H9 (cell line): ENCODE measurements around the gene PLK2. TPM values are rescaled to one million over a fixed set of nuclear protein-coding genes. Genes with fewer than 3 reads are reported as not detected.

Experiments
- DNase-seq: peaks from one replicate; pipeline ENCODE4 v3.0.0-alpha.2; 2017
- H2AFZ ChIP-seq: one replicate; pipeline ENCODE4 v1.6.1; 2013; ENCODE audit warnings: mild to moderate bottlenecking, low read length, control low read depth, moderate library complexity
- H2AK5ac ChIP-seq: 2 replicates; pipeline ENCODE4 v1.6.1; 2013; ENCODE audit warnings: low read length, control low read depth, mixed read lengths; ENCODE audit not compliant: insufficient read length
- H2BK120ac ChIP-seq: one replicate; pipeline ENCODE4 v1.6.1; 2013; ENCODE audit warnings: low read depth, mild to moderate bottlenecking, low read length, control low read depth, inconsistent platforms; ENCODE audit not compliant: poor library complexity, severe bottlenecking
- H2BK12ac ChIP-seq: 2 replicates; pipeline ENCODE4 v1.6.1; 2013; ENCODE audit warnings: low read length, control low read depth, mixed read lengths, low read depth; ENCODE audit not compliant: insufficient read length
- H2BK15ac ChIP-seq: 2 replicates; pipeline ENCODE4 v1.6.1; 2013; ENCODE audit warnings: low read depth, low read length, control low read depth
- H2BK20ac ChIP-seq: one replicate; pipeline ENCODE4 v1.6.1; 2013; ENCODE audit warnings: low read depth, mild to moderate bottlenecking, low read length, control low read depth, inconsistent platforms; ENCODE audit not compliant: poor library complexity, severe bottlenecking
- H2BK5ac ChIP-seq: 2 replicates; pipeline ENCODE4 v1.6.1; 2013; ENCODE audit warnings: low read length, control low read depth, mixed read lengths; ENCODE audit not compliant: insufficient read length
- H3K14ac ChIP-seq: 2 replicates; pipeline ENCODE4 v1.6.1; 2013; ENCODE audit warnings: low read length, control low read depth; ENCODE audit not compliant: insufficient read depth
- H3K18ac ChIP-seq: 2 replicates; pipeline ENCODE4 v1.6.1; 2013; ENCODE audit warnings: low read depth, mild to moderate bottlenecking, mixed read lengths, low read length, control low read depth; ENCODE audit not compliant: insufficient read length
- H3K23ac ChIP-seq: 2 replicates; pipeline ENCODE4 v1.6.1; 2013; ENCODE audit warnings: low read length, control low read depth, mixed read lengths, low read depth; ENCODE audit not compliant: insufficient read length
- H3K23me2 ChIP-seq: 2 replicates; pipeline ENCODE4 v1.6.1; 2013; ENCODE audit warnings: low read depth, mild to moderate bottlenecking, mixed read lengths, low read length, control low read depth; ENCODE audit not compliant: insufficient read length, poor library complexity, severe bottlenecking
- H3K27ac ChIP-seq: 2 replicates; pipeline ENCODE4 v1.5.1; 2013; ENCODE audit warnings: low read length, control low read depth, mixed read lengths, low read depth; ENCODE audit not compliant: insufficient read length
- H3K27me3 ChIP-seq: 2 replicates; pipeline ENCODE4 v1.6.1; 2013; ENCODE audit warnings: low read length, control low read depth, inconsistent platforms; ENCODE audit not compliant: insufficient read depth
- H3K4ac ChIP-seq: 2 replicates; pipeline ENCODE4 v1.6.1; 2013; ENCODE audit warnings: low read depth, mild to moderate bottlenecking, control low read depth, inconsistent platforms, low read length, moderate library complexity
- H3K4me1 ChIP-seq: 2 replicates; pipeline ENCODE4 v1.6.1; 2013; ENCODE audit warnings: low read length, control low read depth, inconsistent platforms; ENCODE audit not compliant: insufficient read depth
- H3K4me2 ChIP-seq: 2 replicates; pipeline ENCODE4 v1.6.1; 2013; ENCODE audit warnings: low read length, control low read depth, mixed read lengths; ENCODE audit not compliant: insufficient read length, insufficient read depth
- H3K56ac ChIP-seq: 2 replicates; pipeline ENCODE4 v1.6.1; 2013; ENCODE audit warnings: low read depth, mild to moderate bottlenecking, mixed read lengths, low read length, control low read depth; ENCODE audit not compliant: insufficient read length
- H3K79me1 ChIP-seq: 2 replicates; pipeline ENCODE4 v1.6.1; 2013; ENCODE audit warnings: low read depth, mild to moderate bottlenecking, moderate library complexity, low read length, control low read depth, inconsistent platforms; ENCODE audit not compliant: insufficient read depth, poor library complexity, severe bottlenecking
- H3K79me2 ChIP-seq: 2 replicates; pipeline ENCODE4 v1.6.1; 2013; ENCODE audit warnings: low read length, control low read depth, inconsistent platforms; ENCODE audit not compliant: insufficient read depth
- H3K9ac ChIP-seq: 2 replicates; pipeline ENCODE4 v1.6.1; 2013; ENCODE audit warnings: low read length, control low read depth, mixed read lengths; ENCODE audit not compliant: insufficient read length; ENCODE audit errors: extremely low read depth
- H3K9me3 ChIP-seq: one replicate; pipeline ENCODE4 v1.6.1; 2013; ENCODE audit warnings: low read depth, low read length, inconsistent platforms; ENCODE audit not compliant: control insufficient read depth
- H3T11ph ChIP-seq: one replicate; pipeline ENCODE4 v1.6.1; 2013; ENCODE audit warnings: mild to moderate bottlenecking, low read length, control low read depth, inconsistent platforms
- H4K20me1 ChIP-seq: one replicate; pipeline ENCODE4 v1.6.1; 2013; ENCODE audit not compliant: control insufficient read depth, insufficient read length, insufficient read depth
- H4K5ac ChIP-seq: 2 replicates; pipeline ENCODE4 v1.6.1; 2013; ENCODE audit warnings: low read depth, mild to moderate bottlenecking, mixed read lengths, low read length, control low read depth; ENCODE audit not compliant: insufficient read length
- H4K8ac ChIP-seq: replicated peaks from 2 replicates; pipeline ENCODE4 v1.6.1; 2013; ENCODE audit warnings: low read length, control low read depth, mixed read lengths, low read depth; ENCODE audit not compliant: insufficient read length
- H4K91ac ChIP-seq: 2 replicates; pipeline ENCODE4 v1.6.1; 2013; ENCODE audit warnings: low read depth, mild to moderate bottlenecking, moderate library complexity, mixed read lengths, low read length, control low read depth; ENCODE audit not compliant: insufficient read length
- H3K27ac Mint-ChIP-seq, 3 experiments: 2 replicates in 2 of 3; 3 replicates in 1 of 3; pipeline ENCODE4 v1.8.0; 2020 to 2021; ENCODE audit warnings: mixed read lengths in 3 of 3, mild to moderate bottlenecking in 1 of 3, moderate library complexity in 1 of 3
- H3K27me3 Mint-ChIP-seq: 2 replicates; pipeline ENCODE4 v1.8.0; 2021; ENCODE audit warnings: low read depth, mild to moderate bottlenecking, moderate library complexity, mixed read lengths
- H3K36me3 Mint-ChIP-seq, 3 experiments: 2 replicates in 2 of 3; 3 replicates in 1 of 3; pipeline ENCODE4 v1.8.0; 2020 to 2021; ENCODE audit warnings: low read depth in 3 of 3, mixed read lengths in 3 of 3; ENCODE audit not compliant: insufficient read depth in 1 of 3
- H3K4me1 Mint-ChIP-seq, 2 experiments: 2 replicates each; pipeline ENCODE4 v1.8.0; 2020; ENCODE audit warnings: mixed read lengths in 2 of 2
- H3K4me3 Mint-ChIP-seq, 2 experiments: 2 replicates in 1 of 2; 3 replicates in 1 of 2; pipeline ENCODE4 v1.8.0; 2020 to 2021; ENCODE audit warnings: mild to moderate bottlenecking in 2 of 2, mixed read lengths in 2 of 2, moderate library complexity in 1 of 2
- H3K9me3 Mint-ChIP-seq, 2 experiments: 2 replicates in 1 of 2; 3 replicates in 1 of 2; pipeline ENCODE4 v1.8.0; 2020; ENCODE audit warnings: mild to moderate bottlenecking in 2 of 2, mixed read lengths in 2 of 2, moderate library complexity in 1 of 2
- WGBS: extraction: QIAGEN DNeasy Blood & Tissue Kit; methylation state at CpG from one replicate; pipeline ENCODE4 v1.1.7; 2013; ENCODE audit warnings: missing lambda C conversion rate, low lambda C conversion rate, mixed read lengths; ENCODE audit not compliant: insufficient read length; ENCODE audit errors: extremely low coverage; 5-methylcytosine and 5-hydroxymethylcytosine counted together
- total RNA-seq: library from RNA; stranded (reverse); gene quantifications from 2 replicates; pipeline ENCODE4 v1.2.1, GENCODE V29; 2021
- TF ChIP-seq, protein P1 (sequence below): fragments of 200-600 bp; sonication (generic); conservative IDR thresholded peaks from 3 replicates; pipeline ENCODE4 v1.8.0; 2021; ENCODE audit warnings: antibody characterized with exemption, mild to moderate bottlenecking

Gene PLK2
- total RNA-seq, 1 experiment from 2014 or later, result 26.2 TPM

DNA sequence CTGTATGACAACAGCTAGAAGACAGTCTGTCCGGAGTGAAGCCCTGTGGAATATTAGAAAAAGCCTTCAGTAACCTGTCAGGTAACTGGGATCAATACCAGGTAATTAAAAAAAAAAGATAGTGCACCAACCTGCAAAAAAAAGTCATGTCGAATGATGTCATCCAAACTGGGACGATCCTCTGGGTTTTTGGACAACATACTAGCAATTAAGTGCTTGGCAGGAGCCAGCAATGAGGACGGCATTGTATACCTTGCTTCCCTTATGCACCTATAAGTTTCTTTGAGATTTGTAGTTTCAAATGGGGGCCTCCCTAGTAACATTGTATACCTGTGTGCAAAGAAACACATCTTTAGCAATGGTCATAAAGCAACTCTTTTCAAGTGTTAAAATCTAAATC lies 2.8 kb downstream of the PLK2 start:
- Histone ChIP-seq H2AK5ac (no peak overlapping the region), H3K27ac (no peak overlapping the region), H3K4ac (no peak overlapping the region), H2BK5ac (no peak overlapping the region), H3K4me1 (no peaks in the 10 kb centered on the region), H3K14ac (no peak overlapping the region), H3K4me2 (no peak overlapping the region), H3K23me2 (peaks cover 5% of the 10 kb centered on the region), H3K9me3 (no peaks in the 10 kb centered on the region), H4K5ac (no peak overlapping the region), H3T11ph (no peak overlapping the region), H4K91ac (no peak overlapping the region), H3K56ac (no peak overlapping the region), H4K8ac (no peak overlapping the region), H3K18ac (no peak overlapping the region), H4K20me1 (no peaks in the 10 kb centered on the region), H3K79me1 (no peaks in the 10 kb centered on the region), H2BK120ac (no peak overlapping the region), H2BK15ac (no peak overlapping the region), H2BK12ac (no peak overlapping the region), H3K79me2 (peaks cover 2% of the 10 kb centered on the region; the same call in 1 of the 2 replicates), H2BK20ac (no peak overlapping the region), H2AFZ (no peak overlapping the region), H3K27me3 (no peaks in the 10 kb centered on the region), H3K23ac (no peak overlapping the region), H3K9ac (no peak overlapping the region)
- no peak overlapping the region for H3K27ac Mint-ChIP-seq
- WGBS, result no CpG with 5 or more reads among the region's 4 CpGs
- no peaks in the 10 kb centered on the region for H3K9me3 Mint-ChIP-seq
- DNase-seq, result no peak
- no peaks in the 10 kb centered on the region; the same call in 1 of the 2 replicates for H3K27me3 Mint-ChIP-seq
- no peak overlapping the region for H3K4me3 Mint-ChIP-seq
- peaks cover 3 to 51% (median 37%) of the 10 kb centered on the region in 3 experiments for H3K36me3 Mint-ChIP-seq
- TF ChIP-seq, protein P1, sequence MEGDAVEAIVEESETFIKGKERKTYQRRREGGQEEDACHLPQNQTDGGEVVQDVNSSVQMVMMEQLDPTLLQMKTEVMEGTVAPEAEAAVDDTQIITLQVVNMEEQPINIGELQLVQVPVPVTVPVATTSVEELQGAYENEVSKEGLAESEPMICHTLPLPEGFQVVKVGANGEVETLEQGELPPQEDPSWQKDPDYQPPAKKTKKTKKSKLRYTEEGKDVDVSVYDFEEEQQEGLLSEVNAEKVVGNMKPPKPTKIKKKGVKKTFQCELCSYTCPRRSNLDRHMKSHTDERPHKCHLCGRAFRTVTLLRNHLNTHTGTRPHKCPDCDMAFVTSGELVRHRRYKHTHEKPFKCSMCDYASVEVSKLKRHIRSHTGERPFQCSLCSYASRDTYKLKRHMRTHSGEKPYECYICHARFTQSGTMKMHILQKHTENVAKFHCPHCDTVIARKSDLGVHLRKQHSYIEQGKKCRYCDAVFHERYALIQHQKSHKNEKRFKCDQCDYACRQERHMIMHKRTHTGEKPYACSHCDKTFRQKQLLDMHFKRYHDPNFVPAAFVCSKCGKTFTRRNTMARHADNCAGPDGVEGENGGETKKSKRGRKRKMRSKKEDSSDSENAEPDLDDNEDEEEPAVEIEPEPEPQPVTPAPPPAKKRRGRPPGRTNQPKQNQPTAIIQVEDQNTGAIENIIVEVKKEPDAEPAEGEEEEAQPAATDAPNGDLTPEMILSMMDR, result no peak
- peaks cover 19 to 26% of the 10 kb centered on the region in 2 experiments for H3K4me1 Mint-ChIP-seq
